KOPT-K1 (cell line): Measurements from ENCODE around the gene TNS1.

Experiments used
- H3K27ac ChIP-seq: fragments of 200-600 bp; sonication (generic); 2 replicates; pipeline ENCODE4 v1.5.1; 2016; ENCODE audit warnings: antibody characterized with exemption, mild to moderate bottlenecking, low read depth, low read length; ENCODE audit not compliant: poor library complexity, severe bottlenecking
- H3K36me3 ChIP-seq: fragments of 200-600 bp; sonication (generic); 2 replicates; pipeline ENCODE4 v1.5.1; 2017; ENCODE audit warnings: antibody characterized with exemption, mild to moderate bottlenecking, low read length, moderate library complexity; ENCODE audit not compliant: insufficient read depth
- H3K9me3 ChIP-seq: fragments of 200-600 bp; sonication (generic); 2 replicates; pipeline ENCODE4 v1.5.1; 2017; ENCODE audit warnings: antibody characterized with exemption, low read length, mild to moderate bottlenecking; ENCODE audit not compliant: insufficient read depth, poor library complexity, severe bottlenecking

Gene TNS1

DNA sequence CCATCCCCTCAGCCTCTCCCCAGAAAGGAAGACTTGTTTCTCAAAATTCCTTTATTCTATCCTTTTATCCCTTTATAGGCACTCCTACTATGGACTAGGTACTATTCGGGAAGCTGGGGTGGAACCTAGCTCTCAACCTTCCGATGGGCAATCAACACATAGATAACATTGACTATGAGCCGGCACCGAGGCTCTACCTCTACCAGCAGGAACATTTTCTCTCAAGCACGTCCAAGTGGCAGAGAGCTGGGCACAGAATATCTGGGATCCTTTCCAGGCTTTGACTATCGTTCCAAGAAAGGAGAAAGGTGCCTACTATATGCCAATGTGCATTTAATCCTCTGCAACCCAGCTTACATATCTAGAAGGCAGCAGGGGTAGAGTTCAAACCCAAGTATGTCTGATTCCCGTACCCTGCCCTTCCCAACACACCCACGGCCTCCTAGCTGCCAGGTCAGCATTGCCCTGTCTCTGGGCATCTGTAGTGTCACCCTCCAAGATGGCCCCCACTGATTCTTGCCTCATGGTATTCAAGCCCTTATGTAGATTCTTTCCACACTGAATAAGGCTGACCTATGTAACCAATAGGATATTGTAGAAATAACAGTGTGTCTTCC is 28.3 kb downstream of the TNS1 start:
- Histone ChIP-seq H3K36me3 (no peaks in the 10 kb centered on the region), H3K9me3 (no peaks in the 10 kb centered on the region), H3K27ac (no peak overlapping the region)

DNA sequence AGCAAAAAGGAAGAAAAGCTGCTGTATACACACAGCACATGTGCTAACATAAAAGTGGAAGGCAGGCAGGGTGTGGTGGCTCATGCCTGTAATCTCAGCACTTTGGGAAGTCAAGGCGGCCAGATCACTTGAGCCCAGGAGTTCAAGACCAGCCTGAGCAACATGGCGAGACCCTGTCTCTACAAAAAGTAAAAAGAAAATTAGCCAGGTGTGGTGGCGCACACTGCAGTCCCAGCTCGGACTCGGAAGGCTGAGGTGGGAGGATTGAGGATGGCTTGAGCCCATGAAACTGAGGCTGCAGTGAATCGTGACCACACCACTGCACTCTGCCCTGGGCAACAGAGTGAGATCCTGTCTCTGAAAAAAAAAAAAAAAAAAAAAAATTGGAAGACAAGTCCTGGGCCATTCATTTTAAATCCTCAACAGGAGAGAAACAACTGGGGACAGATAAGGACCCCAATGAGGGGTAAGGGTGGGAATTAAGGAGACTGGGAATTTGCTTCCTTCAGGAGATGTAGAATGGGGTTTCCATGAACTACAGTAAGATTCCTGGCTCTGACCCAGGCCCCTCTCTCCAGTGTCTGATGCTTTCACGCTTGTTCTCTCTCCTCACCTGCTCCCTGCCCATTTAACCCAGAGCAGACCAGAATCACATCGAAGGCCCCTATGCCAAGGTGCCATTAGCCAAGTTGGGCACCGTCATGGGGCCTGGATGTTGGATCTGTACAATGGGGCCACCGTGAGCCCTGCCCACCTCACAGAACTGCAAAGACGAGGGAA is 29.6 kb downstream of the TNS1 start:
- Histone ChIP-seq H3K27ac (no peak overlapping the region), H3K9me3 (no peaks in the 10 kb centered on the region), H3K36me3 (no peaks in the 10 kb centered on the region)

DNA sequence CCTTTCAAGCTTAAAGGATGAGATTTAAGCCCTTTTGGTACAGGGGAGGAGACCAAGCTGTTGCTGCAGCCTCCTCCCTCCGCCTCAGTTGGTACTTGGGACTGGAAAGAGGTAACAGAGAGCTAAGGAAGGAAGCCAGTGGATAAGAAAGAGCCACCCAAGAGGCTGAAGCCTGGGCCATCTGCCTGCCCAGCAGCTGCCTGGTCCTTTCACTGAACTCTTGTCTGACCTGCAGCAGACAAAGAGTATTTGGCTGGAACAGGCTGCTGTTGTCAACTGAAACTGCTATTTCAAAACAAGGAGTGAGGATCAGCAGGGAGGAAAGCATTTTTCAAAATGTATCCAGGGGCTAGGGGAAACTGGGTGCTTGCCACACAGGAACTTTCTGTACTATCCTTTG is 30.3 kb downstream of the TNS1 start:
- H3K36me3 ChIP-seq, result no peaks in the 10 kb centered on the region
- no peak overlapping the region for H3K27ac ChIP-seq
- H3K9me3 ChIP-seq, result no peaks in the 10 kb centered on the region

DNA sequence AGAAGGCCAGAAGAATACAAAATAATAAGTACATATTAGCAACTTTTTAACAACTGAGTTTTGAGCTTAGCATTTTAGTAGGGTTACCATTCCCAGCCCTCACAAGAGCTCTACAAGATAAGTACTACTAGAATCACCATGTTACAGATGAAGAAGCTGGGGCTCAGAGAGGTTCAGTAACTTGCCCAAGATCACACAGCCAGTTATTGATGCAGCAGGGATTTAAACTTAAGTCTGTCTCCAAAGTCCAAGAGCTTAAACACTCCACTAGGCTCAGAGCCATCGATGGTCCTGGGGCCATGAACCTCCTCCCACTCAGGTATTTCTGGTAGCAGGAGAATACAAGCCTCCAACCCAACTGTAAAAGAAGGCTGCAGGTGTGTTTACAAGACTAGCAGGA is 30.8 kb downstream of the TNS1 start:
- Histone ChIP-seq H3K9me3 (no peaks in the 10 kb centered on the region), H3K27ac (no peak overlapping the region), H3K36me3 (no peaks in the 10 kb centered on the region)

DNA sequence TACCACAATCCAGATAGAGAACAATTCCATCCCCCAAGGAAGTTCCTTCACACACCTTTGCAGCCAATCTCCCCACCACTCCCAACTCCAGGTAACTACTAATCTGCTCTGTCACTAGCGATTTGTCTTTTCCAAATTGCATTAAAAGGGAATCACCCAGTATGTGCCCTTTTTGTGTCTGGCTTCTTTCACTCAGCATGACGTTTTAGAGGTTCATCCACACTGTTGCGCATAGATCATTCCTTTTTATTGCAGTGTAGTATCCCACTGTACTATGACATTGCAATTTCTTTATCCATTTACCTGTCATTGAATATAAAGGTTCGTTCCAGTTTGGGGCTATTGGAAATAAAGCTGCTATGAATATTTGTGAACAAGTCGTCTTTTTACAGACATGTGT is 31.6 kb downstream of the TNS1 start:
- no peaks in the 10 kb centered on the region for H3K36me3 ChIP-seq
- H3K9me3 ChIP-seq, result no peaks in the 10 kb centered on the region

DNA sequence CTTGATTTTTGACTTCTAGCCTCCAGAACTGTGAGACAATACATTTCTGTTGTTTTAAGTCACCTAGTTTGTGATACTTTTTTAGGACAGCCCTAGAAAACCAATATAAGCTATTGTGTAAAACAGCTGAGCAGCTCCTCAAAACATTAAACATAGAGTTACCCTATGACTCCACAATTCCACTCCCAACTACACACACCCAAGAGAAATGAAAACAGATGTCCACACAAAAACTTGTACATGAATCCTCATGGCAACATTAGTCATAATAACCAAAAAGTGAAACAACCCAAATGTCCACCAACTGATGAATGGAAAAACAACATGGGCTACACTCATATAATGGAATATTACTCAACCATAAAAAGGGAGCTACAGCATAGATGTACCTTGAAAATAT is 32.6 kb downstream of the TNS1 start:
- H3K27ac ChIP-seq, result no peak overlapping the region
- H3K9me3 ChIP-seq, result no peaks in the 10 kb centered on the region
- no peaks in the 10 kb centered on the region for H3K36me3 ChIP-seq

More for the DNA sequence above, 31.6 kb downstream of the TNS1 start:
- H3K27ac ChIP-seq, result no peak overlapping the region

DNA sequence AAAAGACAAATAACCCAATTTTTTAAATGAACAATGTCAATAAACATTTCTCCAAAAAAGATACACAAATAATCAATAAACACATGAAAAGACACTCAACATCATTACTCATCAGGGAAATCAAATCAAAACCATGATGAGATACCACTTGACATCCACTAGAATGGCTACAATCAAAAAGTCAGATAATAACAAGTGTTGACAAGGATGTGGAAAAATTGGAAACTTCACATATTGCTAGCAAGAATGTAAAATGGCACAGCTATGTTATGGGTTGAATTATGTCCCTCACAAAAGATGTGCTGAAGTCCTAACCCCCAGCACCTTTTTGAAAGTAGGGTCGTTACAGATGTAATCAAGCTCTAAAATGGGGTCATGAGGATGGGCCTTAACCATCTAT is 33.2 kb downstream of the TNS1 start:
- H3K9me3 ChIP-seq, result no peaks in the 10 kb centered on the region
- H3K36me3 ChIP-seq, result no peaks in the 10 kb centered on the region
- no peak overlapping the region for H3K27ac ChIP-seq

DNA sequence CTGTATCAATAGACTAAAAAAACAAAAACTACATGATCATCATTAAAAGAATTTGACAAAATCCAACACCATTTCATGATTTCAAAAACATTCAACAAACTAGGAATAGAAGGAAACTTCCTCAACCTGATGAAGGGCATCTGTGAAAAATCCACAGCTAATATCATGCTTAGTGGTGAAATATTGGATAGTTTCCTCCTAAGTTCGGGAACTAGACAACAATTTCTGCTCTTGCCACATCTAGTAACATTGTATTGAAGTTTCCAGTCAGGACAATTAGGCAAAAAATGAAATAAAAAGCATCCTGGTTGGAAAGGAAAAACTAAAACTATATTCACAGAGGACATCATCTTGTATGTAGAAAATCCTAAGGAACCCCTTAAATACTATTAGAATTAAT is 34.8 kb downstream of the TNS1 start:
- Histone ChIP-seq H3K27ac (no peak overlapping the region), H3K36me3 (no peaks in the 10 kb centered on the region), H3K9me3 (no peaks in the 10 kb centered on the region)

DNA sequence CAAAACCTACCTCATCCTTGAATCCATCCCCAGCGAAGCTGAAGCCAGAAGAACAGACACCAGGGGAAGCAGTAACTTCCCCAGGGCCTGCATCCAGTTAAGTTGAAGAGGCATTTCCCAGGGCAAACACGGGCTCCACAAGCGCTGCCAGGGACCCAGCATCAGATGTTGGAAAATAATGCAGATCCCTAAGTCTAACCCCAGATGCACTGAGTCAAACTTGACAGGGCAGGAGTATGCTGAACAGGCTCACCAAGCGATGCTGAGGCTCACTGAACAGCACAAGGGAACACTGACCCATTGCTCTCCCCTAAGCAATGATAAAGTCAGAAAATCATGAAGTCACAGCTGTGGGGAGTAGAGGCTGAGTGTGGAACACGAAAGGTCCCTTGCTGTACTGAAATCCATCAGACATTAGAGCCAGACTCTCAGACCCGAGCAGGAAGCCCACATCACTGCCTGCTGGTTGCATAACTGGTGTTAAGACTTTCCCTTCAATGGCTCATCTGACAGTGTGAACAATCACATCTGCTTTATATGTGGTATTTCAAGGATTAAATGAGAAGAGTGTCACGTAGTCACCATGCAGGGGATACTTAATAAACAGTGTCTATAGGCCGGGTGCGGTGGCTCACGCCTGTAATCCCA is 36.2 kb downstream of the TNS1 start:
- Histone ChIP-seq H3K36me3 (no peaks in the 10 kb centered on the region), H3K27ac (no peak overlapping the region), H3K9me3 (no peaks in the 10 kb centered on the region)

DNA sequence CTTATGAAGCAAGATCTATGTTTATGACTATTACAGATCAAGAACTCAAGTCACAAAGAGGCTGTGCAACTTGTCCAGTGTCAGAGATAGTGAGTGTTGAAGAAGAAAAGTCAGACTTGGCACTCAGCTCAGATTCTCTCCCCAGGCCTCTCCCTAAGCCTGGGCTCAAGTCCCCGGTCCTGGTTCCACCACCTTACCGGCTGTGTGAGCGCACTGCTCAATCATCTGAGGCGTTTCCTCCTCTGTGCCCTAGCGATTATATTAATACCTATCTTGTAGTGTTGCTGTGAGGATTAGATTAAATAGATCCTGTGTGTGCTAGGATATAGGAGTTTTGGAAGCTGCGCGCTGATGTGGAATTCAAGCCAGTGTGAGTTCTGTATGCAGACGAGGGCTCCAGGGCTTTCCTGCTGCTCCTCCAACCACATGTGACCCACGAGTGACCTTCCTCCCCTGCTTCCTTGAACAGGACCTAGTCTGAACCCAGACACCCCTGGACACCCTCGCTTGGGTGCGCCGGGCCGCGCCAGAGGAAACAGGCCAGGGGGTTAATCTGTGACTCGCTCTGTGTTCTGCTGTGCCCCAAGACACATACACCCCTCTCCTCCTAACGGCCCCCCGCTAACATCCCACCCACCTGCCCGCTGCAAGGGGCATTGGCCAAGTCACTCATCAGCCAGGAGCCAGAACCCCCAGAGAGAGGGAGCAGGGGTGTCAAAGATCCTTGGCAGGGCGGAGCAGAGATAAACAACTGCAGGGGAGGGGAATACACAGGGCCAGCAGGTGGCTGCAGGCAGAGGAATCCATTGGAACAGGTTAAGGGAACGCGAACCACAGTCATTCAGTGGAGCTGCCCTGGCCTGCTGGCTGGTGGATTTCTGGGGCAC is 38.3 kb downstream of the TNS1 start:
- Histone ChIP-seq H3K9me3 (no peaks in the 10 kb centered on the region), H3K27ac (no peak overlapping the region), H3K36me3 (no peaks in the 10 kb centered on the region)

DNA sequence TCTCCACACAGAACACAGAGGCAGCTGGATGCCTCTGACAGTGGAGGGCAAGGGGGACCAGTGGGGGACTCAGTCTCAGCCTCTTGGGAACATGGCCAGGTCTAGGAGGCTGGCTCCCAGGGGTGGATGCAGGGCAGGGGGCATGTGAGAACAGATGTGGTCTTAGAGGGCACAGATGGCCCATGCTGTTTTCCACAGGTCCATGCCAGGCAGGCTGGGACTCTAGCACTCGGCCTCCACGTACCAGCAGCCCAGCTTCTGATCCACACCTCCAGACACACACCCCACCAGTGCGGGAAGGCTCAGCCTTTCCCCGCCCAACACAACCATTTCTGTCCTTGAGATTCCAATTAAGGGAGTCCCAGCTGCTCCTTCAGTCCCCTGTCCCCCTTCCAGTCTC is 42.4 kb downstream of the TNS1 start:
- no peaks in the 10 kb centered on the region for H3K36me3 ChIP-seq
- H3K27ac ChIP-seq, result no peak overlapping the region
- no peaks in the 10 kb centered on the region for H3K9me3 ChIP-seq

DNA sequence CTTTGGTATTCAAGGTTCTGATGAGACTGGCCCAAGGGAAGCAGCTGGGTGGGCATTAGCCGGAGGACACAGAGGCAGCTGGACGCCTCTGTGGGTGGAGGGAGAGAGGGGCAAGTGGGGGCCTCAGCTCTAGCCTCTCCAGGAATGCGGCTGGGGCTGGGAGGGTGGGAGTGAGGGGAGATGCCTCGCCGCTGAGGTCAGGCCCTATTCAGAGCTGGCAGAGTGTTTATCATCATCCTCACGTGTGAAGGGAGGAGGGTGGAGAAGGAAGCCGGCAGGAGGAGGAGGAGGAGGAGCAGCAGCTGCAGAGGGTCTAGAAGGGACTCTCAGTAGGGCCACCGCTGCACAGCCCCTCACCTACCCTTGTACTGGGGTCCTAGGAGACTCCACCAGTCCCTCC is 43.1 kb downstream of the TNS1 start:
- Histone ChIP-seq H3K27ac (no peak overlapping the region), H3K9me3 (no peaks in the 10 kb centered on the region), H3K36me3 (no peaks in the 10 kb centered on the region)

DNA sequence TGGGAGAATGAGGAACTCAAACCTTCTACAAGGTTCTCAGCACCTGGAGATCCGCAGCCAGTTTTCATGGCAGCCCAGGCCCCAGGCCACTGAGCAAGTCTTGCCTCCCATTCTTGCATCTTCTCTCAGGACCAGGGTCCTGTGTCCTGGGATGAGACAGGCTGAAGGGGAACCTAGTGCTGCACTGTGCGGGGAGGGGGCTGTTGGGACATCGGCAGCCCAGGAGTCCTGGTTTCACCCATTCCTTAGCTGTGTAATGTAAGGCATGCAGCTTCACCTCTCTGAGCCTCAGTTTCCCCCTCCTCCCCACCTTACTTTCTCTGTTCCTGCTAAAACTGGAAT is 43.9 kb downstream of the TNS1 start:
- no peaks in the 10 kb centered on the region for H3K36me3 ChIP-seq
- H3K27ac ChIP-seq, result no peak overlapping the region
- no peaks in the 10 kb centered on the region for H3K9me3 ChIP-seq

DNA sequence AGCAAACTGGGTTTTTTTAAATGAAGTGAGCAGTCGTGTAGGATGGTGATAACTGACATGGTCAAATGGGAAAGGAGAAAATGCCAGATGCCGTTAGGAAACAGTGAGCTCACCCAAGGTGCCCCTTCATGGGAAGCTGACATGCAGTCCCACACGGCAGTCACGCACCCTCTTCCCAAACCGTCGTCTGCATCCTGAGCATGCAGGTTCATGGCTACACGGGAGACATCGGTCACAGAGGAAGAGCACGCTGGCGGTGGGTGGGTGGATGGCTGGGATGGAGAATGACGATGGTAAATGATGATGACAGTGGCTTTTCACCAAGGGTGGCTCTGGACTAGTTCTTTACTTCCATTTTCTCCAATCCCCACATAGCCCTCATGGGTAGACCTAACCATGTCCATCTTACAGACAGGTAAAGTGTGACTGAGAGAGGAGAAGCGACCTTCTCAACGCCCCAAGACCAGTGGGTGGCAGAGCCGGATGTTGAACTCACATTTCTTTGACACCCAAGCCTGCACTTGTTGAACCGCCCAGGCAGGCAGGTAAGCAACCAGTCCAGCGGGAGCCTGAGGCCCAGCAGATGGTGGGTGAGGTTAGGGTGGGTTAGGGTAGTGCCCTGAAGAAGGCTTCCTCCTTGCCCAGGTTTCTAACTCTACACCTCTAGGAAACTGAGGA is 44.5 kb downstream of the TNS1 start:
- no peak overlapping the region for H3K27ac ChIP-seq
- H3K36me3 ChIP-seq, result no peaks in the 10 kb centered on the region

More for the DNA sequence above, 44.5 kb downstream of the TNS1 start:
- no peaks in the 10 kb centered on the region for H3K9me3 ChIP-seq
